ENCODE results near the gene PDE4D.

Gene PDE4D

DNA sequence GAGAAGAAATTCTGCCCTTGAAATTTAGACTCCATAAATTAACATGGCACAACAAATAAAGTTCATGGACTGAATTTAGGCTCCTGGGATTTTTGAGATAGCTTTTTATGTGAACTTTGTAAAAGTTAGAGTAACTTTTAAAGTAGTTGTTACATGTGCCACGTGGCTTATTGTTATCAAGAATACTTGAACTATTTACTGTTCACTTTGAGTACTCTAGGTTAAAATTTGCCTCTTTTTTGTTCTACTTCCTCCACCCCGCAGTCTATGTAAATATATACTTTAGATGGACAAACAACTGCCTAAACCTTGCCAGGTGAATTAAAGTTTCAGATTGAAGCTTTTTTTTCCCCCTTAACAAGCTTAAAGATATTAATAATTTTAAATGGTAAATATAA lies 852.7 kb downstream of the PDE4D start:
- no peak for DNase-seq (ENCODE audit: low read depth, low spot score)

DNA sequence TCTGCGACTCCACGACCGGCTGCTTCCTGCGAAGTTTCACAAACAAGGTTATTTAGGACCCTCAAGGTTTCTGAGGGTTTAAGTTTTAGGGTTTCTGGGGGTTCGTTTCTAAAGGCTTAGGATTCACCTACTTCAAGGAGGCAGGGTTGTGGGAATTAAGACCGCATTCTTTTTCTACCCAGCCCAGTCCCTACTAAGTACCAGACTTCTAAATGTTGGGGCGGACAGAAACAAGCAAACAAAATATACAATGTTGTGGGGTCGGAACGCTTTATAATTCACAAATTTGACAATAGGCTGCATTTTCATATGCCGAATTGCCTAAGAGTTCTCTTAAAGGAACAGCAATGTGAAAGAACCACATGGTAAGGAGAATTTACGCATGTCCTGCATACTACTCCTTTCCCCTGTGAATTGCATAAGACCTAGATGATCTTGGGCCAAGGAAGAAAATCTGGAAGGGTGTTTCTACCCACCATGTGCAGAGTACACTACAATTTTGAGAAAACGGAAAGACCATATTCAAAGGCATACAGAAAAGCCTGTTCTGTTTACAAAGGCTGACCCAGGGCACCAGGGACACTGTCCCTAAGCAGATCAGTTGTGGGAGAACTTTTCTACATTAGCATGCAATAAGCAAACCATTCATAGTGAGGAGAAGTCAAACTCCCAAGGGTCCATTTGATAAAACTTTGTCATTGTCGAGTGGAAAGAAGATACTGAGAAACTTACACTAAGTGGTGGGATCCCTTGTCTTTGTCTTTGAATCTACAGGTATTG lies 853.3 kb downstream of the PDE4D start:
- no peak for DNase-seq (ENCODE audit: low read depth, low spot score)

DNA sequence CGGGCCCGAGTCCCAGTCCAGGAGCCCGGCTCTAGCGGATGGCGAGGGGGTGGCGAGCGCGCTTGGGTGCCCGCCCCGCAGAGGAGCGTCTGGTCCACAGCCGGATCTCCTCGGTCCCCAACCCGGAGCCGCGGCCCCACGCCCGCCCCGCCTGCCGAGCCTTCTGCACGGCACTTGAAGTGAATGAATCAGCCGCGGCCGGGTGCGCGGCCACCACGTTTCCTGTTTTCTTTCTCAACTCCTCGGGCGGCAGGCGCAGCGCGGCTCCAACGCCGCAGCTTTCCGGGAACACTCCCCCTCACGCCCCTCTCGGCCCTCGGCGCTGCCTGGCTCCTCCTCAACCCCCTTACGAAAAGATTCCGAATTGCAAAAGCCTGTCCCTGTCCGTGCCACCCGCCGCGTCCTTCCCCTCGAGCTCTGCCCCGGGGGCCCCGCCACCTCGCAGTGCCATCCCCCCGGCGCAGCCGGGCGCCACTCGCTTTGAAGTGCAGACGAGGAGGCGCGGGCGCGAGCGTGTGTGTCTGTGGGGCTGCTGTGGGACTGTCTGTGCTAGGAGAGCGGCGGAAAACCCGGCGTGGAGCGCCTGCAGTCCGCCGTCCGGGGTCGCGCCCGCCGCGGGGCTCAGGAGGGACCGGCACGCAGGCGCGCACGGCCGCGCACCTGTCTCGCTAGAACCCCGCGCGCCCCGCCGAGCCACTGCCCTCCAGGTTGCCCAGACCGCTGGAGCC lies 854.1 kb downstream of the PDE4D start:
- DNase-seq (ENCODE audit: low read depth, low spot score) = no peak

DNA sequence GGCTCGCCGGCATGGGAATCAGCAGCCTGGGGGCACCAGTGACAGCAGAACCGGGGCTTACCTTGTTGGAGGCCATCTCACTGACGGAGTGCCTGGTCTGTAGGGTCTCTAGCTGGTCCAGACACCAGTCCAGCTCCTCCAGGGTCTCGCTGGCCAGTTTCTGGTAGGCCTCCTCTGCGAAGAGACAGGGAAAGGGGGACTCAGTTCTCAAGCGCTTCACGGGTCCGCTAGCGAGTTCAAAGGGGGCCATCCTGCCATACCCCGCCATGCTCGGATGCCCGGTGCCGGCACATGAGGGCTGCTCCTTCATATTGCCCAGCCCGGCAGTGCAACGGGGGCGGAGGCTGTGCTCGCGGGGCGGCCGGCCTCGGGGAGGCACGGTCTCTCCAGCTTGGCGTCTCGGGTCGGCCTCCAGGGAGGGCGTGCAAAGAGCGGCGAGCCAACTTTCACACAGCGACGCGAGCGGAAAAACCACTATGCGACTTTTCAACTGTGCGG lies 854.7 kb downstream of the PDE4D start:
- DNase-seq (ENCODE audit: low read depth, low spot score) = no peak

DNA sequence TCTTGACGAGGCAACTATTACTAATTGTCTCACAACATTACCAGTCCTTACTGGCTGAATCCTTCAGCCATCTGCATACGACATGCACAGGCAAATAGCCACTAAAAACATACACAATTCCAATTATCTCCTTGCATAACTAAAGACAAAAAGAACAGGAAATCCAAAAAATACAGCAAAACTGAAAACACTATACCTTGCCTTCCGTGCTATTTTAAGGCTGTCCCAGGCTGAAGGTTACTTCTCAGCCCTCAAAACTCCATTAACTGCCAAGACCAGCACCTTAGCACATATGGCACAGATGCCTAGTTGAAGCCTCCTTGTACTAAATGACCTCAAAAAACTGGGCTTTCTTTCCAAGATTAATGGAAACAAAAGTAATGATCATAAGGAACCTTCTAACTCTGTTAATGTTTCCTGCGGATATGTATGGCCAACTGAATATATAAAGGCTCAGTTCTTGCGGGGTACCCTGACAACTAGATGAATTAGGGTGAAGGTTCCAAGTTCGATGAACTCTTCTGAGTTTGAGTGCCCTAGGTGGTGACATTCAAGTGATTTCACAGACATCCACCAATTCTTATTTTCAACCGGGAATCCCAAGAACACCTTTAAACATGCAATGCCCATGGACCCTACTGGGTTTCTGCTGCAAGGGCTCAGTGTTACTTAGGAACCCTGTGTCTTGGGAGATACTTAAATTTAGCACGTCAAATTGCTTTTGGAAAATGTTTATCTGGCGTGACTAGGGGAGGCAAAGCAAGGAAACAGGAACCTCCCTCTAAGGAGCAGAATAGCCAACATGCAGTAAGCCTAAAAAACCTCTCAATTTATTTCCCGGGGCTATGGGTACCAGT lies 855.4 kb downstream of the PDE4D start:
- DNase-seq (ENCODE audit: low read depth, low spot score) = no peak

DNA sequence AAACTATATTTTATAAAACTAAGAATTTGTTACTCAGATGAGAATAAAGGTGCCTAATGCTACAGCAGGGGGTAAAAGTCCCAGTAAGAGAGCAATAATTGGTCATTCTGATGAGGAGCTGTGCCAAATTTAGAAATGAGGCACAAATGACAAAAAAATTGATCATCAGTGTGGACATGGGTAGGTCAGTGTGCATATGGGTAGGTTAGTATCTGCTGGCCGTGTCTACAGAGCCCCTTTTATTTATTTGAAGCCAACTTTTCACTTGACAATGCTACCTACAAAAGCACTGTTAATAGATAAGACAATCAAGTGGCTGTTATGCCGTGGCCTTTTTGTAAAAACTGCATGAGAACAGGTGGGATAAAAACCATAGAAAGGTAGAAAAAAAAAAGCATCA lies 856.1 kb downstream of the PDE4D start:
- no peak for DNase-seq (ENCODE audit: low read depth, low spot score)

DNA sequence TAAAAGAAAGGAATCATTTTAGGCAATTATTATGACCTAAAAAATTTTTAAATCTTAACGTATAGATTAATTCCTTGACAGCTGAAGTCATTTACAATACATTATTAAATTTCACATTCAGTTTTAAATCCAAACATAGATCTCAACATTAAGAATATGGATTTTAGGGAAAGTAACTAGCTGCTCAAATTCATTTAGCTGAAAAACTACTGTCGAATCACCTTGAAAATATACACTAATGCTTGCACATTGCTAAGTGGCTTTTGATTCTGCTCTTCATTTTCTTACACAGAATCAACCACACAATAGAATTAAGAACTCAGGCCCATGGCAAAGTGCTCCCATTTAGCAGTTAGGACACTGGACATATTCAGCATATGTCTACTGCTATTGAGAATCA lies 856.5 kb downstream of the PDE4D start:
- DNase-seq (ENCODE audit: low read depth, low spot score) = no peak

DNA sequence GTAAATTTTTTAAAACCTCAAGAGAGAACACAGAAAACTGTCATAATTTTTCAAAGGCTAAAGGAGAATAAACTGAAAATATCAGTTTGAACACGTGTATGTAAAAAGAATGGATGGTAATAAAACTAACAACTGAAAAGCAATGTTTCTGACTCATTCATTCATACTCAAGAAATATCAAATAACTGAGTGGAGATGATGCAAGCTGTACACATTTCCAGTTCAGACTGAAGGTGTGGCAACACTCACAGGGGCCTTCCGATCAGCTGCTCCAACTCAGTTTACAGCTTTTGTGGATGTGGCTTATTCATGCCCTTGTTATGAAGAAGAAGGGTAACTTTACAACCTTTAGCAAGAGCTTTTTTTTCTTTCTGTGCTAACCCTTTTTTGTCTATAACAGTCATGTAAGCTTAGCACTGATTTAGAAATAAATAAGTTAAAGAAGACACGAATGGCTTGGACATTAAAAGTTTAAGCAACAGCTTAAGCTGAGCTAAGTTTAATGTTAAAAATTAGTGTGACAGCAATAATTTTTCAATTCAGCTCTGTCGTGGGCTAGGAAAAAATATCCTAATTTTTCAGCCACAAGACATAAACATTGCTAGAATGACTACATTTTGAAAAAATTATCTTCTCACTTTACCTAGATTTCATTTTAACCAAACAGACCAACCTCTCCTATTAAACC lies 857.1 kb downstream of the PDE4D start:
- DNase-seq (ENCODE audit: low read depth, low spot score) = peak; percentile 63

DNA sequence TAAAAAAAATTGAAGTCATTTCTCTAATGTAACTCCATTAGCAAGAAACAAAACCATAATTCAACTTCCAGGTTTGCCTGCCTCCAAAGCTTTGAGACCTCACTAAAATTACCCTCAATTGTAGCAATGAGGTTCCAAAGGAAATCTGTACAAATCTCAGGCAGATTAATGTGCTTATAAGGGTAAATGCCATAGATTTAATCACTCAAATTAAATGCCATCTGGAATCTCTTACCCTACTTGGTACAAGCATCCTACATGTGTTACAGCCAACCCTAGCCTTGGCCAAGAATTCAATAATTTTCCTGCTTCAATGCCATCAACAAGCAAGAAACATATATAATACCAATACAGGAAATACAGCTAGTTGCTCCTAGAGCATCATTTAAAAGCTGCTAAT lies 857.8 kb downstream of the PDE4D start:
- DNase-seq (ENCODE audit: low read depth, low spot score) = no peak

DNA sequence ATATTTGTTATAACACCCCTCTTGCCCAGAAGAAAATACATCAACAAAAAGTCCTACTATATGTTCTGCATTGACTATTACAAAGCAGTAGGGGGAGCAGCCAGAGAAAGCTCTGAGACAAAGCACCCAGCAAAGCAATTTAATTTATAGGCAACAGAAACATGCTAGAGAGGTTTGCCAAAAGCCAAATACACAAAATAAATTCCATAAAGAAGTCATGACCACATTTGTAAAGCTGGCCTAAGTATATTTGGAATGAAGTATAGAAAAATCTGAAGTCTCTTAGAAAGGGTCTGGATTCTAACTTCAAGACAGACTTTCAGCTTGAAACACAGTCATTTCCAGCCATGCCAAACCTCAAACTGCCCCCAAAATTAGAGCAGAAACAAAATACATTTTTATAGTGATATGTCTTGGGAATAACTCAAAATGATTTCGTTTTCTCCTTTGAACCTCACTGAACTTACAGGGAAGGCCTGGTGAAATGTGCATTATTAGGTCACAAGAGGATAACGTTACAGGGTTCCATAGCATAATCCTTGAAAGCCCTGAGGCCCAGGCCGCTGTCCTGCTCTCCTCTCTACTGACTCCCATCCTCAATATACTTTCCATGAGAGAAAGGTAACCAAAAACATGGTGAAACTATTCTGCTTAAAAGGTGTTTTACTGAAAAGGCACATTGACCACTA lies 858.9 kb downstream of the PDE4D start:
- no peak for DNase-seq (ENCODE audit: low read depth, low spot score)

DNA sequence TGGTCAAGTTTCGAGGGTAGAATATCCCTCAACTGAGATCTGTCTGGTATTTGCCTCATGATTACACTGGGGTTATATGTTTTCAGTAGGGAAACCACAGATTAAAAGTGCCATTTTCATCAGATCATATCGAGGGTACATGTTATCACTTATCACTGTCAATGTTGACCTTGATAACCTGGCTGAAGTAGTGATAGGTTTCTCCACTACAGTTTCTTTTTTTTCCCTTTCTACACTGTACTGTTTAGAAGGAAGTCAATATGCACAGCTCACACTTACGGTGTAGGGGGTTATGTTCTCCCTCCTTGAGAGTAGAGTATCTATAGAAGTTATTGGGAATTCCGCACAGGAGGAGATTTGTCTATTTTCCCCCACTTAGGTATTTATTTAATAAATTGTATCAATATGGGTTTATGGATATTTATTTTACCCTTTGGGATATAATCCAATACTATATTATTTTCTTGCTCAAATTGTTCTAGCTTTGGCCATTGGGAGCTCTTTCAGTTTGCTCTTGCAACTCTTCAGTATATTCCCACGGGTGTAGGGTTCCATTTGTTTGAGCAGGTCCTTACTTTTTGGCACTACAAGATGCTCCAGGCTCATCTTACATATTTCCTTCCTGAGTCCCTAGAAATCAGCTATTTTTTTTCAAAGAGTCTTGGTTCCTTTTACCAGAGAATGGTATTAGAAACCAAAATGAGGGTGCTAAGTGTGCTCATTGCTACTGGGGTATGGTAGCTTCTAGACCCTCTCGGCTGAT lies 866.2 kb downstream of the PDE4D start:
- no peak for DNase-seq (ENCODE audit: low read depth, low spot score)

DNA sequence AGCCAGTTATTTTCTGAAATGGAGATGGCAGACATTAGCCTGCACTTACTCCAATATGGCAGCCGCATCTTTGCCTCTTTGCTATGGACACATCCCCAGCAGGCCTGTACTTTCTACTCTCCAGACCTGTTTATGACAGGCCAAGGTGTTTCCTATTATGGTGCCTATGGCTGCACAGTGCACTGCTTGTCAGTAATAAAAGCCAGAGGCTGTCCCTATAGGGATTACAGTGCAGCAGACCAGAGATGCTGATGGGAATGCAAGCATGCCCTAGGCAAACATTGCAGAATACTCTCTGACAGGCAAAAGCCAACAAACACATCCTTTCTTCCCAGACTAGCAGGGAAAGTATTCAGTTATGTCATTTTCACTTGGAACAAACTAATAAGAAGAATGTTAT lies 867.8 kb downstream of the PDE4D start:
- no peak for DNase-seq (ENCODE audit: low read depth, low spot score)

DNA sequence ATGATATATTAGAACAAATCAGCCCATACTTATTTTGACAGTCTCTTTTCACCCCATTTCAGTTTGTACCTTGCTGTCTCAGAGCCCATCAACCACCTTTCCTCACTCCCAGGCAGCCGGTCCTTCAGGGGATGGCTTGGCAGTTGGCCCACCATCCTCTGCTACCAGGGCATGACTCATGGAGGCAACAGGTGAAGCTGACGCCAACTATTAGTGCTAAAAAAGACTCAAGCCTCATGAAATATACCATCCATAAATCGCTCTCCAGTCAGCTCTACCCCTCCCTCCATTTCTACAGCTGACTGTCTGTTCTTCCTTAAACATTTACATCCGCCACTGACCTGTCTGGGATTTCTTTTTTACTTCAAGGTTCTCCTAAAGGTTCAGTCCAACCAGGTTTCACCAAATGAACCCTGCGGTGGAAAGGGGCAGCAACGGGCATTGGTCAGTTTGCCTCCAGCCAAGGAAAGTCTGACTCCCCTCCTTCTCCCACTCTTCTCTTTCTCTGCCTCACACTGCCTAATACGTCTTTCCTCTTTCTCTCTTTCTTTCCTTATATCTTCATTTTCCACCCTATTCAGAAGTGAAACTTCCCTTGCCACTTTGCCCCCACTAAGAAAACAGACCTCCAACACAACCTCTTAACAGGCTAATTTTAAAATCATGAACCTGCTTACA lies 871.5 kb downstream of the PDE4D start:
- DNase-seq (ENCODE audit: low read depth, low spot score) = no peak

DNA sequence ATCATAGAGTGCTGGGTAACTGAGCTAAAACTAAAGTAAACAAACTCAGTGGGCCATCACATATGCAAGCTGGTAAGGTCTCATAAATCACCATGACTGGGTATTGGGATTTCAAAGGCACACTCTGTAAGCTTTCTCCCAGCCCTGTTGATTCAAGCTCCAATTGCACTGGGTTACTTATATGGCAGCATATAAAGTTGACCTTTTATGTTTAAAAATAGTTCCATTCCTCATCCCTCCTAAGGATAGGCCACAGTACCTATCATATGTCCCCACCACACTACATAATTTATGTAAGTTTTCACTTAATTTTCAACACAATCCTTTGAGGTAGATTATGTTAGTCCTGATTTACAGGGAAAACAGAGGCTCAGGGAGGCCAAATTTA lies 872.2 kb downstream of the PDE4D start:
- peak; percentile 50 for DNase-seq (ENCODE audit: low read depth, low spot score)

DNA sequence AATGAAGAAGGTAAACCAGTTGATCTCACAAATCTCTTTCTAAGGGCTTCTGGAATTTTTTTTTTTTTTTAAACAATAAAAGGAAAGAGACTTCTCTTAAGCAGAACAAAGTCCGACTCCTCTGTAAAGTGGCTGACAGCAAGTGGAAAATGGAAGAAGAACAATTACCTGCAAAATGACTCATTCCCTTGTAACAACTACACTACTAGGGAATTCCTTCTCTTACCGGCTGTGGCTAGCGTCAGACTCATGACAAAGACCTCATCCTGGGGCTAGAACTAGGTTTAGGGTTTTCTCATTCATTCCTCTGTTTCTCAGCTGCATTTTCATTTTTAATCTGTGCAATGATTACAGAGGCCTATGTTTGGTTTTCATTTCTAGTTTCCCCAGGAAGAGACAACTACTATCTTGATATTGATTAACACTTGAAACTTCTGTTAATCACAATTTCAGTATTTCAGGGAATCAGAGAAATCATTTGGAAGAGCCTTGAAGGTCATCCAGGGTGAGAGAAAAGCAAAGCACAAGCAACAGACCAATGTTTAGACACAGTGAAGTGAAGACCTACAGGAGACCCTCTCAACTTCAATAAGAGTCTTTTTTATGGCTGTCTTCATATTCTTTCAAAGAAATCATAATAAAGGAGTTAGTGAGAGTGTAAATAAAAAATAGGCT lies 872.8 kb downstream of the PDE4D start:
- DNase-seq (ENCODE audit: low read depth, low spot score) = no peak

DNA sequence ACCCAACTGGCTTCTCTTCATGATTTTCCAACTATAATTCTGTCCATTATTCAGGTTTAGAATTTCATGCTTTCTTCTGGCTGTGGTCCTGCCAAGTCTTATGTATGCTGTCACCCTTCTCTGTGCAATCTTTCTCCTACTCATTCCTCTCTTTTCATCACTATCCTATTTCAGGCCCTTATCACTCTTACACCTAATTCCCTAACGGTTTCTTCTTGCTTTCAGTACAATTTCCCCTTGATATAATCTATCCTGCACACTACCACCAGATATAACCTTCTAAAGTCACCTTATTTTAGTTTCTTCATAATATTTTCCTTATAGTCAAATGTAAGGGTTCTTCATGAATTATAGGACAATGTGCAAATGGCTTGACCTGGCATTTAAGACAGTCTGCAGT lies 874.4 kb downstream of the PDE4D start:
- no peak for DNase-seq (ENCODE audit: low read depth, low spot score)

DNA sequence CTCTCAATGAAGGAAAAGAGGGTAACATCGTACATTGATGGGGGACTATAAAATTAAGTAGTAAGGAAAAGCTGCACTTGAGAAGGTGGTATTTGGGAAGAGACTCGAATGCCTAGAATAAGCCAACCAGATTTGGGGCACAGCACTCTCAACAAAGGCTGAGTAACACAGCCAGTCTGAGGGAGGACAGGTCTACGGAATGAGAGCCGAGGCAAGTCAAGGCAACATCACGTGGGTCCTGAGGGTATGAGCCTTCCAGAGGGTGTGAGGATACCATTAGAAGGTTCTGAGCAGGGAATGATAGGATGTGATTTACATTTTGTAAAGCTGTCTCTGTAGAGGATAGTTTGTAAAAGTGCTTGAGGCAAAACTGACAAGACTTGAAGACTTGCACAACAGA lies 876.6 kb downstream of the PDE4D start:
- no peak for DNase-seq (ENCODE audit: low read depth, low spot score)

DNA sequence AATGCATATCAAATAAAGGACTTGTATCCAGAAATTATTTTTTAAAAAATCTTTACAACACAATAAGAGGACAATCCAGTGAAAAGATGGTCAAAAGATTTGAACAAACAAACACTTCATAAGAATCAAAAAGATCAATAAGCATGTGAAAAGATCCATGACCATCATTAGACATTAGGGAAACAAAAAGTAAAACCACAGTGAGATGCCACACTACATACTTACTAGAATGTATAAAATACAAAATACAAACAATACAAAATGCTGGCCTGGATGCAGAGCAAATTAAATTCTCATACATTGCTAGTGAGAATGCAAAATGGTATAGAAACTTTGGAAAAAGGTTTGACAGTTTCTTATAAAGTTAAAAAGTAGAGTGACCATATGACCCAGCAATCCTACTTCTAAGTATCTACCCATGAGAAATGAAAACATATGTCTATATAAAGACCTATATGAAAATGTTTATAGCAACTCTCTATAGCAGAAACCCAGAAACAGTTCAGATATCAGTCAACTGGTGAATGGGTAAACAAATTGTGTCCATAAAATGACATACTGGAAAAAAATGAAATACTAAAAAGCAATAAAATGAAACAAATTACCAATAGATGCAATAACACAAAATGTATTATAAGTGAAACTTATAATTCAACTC lies 884.6 kb downstream of the PDE4D start:
- no peak for DNase-seq (ENCODE audit: low read depth, low spot score)
